HG03565 (cell line): ENCODE data around the gene TBCE.
"Not testable (repeated sequence)": the region's sequence is repeated elsewhere in the genome, so short reads cannot be mapped to it uniquely, and the experiment has no call there.

Source experiments
- ATAC-seq: cut with Tn5 transposase; IDR thresholded peaks from one replicate; pipeline ENCODE4 v1.9.1; 2021; ENCODE audit warnings: mild to moderate bottlenecking, moderate library complexity; ENCODE audit not compliant: unreplicated experiment

TBCE gene

DNA sequence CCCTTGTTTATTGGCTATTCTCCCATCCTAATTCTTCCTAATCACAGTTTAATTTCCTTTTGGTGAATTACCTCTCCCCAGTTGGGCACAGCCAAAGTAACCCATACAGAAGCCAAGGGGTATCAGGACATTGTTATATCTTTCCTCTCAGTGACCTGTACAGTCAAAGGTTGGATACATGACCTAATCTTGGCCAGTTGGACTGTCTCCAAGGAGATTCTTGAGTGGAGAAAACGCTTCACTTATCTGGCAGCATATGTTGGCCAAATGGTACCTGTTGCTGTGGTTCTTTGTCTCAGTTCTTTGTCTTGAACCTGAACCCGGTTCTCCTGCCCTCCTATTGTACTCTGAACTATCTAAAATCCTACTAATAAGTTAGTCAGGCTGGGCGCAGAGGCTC lies 15.3 kb upstream of the TBCE start:
- no peak for ATAC-seq

DNA sequence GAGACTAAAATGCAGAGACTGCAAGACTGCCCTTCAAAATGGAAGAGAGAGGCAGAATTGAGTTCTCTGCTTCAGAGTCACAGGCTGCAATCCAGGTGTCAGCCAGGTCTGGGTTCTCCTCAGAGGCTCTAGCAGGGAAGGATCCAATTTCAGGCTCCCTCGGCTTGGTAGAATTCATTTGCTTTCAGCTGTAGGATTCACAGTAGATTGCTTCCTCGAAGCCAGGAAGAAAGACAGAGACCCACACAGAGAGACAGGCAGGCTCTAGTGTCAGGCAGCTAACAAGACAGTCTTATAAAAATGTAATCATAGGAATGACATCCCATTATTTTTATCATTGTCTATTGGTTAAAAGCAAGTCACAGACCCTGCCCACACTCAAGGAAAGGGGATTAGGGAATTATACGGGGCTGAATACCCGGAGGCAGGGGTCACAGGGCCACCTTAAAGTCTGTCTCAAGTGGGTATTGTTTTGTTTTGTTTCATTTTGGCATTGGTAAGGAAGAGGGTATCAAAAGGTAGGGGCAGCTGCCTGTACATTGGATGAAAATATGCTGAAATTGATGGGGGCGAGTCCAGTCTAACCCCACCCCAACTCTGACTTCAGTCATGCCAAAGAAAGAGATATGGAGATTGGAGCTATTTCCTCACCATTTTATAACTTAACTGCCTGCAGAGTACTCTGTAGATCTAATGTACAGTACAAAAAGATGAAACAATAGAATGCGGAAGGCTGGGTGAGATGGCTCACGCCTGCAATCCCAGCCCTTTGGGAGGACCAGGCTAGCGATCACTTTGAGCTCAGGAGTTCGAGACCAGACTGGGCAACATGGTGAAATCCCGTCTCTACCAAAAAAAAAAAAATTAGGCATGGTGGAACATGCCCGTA lies 9.5 kb upstream of the TBCE start:
- ATAC-seq: no peak

DNA sequence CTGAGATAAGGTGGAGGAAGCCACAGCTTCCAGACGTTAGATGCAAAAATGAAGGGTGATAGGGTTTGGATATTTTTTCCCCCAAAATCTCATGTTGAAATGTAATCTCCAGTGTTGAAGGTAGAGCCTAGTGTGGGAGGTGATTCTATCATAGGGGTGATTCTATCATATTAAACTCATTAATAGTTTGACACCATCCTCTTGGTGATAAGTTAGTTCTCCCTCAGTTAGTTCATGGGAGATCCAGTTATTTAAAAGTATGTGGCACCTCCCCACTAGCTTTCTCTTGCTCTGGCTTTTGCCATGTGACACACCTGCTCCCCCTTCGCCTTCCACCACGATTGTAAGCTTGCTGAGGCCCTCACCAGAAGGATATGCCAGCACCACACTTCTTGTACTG lies 8.3 kb upstream of the TBCE start:
- no peak for ATAC-seq

DNA sequence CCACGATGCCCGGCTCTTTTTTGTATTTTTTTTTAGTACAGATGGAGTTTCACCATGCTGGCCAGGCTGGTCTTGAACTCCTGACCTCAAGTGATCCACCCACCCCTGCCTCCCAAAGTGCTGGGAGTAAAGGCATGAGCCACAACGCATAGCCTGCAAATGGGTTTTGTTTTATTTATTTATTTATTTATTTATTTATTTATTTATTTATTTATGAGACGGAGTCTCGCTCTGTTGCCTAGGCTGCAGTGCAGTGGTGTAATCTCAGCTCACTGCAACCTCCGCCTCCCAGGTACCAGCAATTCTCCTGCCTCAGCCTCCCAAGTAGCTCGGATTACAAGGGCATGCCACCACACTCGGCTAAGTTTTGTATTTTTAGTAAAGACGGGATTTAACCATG lies 3.0 kb upstream of the TBCE start:
- ATAC-seq: not testable (repeated sequence)

DNA sequence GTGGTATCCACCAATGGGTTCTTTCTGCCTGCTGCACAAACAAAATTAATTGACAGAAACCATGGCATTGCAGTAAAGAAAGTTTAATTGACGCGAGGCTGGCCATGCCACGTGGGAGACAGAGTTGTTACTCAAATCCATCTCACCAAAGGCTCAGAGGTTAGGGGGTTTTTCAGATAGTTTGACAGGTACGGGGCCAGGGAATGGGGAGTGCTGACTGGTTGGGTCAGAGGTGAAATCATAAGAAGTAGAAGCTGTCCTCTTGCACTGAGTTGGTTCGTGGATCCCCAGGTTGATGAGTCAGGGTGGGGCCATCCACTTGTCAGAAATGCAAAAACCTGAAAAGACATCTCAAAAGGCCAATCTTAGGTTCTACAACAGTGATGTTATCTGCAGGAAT lies 941 bp upstream of the TBCE start:
- no peak for ATAC-seq

DNA sequence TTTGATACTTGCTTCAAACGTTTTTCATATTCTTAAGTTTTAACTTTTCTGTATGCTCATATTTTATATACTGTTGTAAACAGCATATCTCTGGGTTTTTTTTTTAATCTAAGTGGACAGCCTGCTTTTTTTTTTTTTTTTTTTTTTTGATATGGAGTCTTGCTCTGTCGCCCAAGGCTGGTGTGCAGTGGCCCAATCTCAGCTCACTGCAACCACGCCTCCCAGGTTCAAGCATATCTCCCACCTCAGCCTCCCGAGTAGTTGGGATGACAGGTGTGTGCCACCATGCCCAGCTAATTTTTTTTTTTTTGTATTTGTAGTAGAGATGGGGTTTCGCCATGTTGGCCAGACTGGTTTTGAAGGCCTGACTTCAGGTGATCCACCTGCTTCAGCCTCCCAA lies 1.2 kb downstream of the TBCE start:
- no peak for ATAC-seq

DNA sequence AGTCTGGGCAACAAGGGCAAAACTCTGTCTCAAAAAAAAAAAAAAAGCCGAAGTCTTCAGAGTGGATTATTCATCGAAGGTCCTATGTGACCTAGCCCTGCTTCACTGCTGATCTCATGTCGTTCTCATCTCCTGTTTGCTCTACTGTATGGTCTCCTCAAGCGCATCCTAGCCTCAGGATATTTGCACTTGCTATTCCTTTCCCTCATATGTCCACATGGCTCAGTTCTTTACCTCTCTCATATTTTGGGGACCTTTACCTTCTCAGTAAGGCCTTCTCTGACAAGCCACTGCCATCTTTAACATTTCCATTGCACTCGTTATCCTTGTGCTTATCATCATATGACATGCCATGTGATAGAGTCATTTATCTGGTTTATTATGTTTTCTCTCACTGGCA lies 2.6 kb downstream of the TBCE start:
- ATAC-seq: no peak

DNA sequence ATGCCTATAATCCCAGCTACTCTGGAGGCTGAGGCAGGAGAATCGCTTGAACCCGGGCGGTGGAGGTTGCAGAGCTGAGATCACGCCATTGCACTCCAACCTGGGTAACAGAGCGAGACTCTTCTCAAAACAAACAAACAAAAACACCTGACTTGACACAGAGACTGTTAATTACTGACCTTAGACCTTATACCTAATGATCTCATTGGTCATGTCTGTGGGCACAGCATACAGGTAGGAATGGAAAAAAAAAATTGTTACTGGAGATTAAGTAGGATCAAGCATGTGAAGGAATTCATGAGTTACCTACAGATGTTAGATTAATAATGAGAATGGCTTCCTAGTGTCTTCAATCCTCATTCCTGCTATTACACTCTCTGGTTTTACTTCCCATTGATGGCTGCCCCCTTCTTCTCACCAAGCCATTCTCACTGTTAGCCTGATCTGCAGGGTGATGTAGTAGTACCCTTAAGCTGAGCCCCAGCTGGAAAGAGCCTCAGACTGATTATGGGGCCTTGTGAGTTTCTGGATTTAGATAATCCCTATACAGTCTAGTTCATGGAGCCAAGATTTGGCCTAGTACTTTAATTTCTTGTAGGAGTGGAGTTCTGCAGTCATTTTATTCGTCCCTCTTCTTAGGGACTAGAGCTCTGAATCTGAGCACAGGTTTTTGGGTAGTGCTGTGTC lies 8.8 kb downstream of the TBCE start:
- no peak for ATAC-seq

DNA sequence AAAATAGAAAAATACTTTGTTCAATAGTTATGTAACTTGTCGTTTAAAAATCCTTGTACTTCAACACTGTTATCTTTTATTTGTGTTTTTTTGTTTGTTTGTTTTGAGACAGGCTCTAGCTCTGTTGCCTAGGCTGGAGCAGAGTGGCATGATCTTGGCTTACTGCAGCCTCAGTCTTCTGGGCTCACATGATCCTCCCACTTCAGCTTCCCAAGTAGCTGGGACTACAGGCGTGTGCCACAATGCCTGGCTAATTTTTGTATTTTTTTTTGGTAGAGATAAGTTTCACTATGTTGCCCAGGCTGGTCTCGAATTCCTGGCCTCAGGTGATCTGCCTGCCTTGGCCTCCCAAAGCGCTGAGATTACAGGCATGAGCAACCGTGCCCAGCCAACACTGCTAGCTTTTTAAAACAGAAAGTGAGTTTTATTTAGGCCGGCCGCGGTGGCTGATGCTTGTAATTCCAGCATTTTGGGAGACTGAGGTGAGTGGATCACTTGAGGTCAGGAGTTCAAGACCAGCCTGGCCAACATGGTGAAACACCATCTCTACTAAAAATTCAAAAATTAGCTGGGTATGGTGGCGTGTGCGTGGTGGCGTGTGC lies 11.0 kb downstream of the TBCE start:
- ATAC-seq: not testable (repeated sequence)

DNA sequence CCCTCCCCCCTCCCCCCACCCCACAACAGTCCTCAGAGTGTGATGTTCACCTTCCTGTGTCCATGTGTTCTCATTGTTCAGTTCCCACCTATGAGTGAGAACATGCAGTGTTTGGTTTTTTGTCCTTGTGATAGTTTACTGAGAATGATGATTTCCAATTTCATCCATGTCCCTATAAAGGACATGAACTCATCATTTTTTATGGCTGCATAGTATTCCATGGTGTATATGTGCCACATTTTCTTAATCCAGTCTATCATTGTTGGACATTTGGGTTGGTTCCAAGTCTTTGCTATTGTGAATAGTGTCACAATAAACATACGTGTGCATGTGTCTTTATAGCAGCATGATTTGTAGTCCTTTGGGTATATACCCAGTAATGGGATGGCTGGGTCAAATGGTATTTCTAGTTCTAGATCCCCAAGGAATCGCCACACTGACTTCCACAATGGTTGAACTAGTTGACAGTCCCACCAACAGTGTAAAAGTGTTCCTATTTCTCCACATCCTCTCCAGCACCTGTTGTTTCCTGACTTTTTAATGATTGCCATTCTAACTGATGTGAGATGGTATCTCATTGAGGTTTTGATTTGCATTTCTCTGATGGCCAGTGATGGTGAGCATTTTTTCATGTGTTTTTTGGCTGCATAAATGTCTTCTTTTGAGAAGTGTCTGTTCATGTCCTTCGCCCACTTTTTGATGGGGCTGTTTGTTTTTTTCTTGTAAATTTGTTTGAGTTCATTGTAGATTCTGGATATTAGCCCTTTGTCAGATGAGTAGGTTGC lies 14.9 kb downstream of the TBCE start:
- ATAC-seq: not testable (repeated sequence)

DNA sequence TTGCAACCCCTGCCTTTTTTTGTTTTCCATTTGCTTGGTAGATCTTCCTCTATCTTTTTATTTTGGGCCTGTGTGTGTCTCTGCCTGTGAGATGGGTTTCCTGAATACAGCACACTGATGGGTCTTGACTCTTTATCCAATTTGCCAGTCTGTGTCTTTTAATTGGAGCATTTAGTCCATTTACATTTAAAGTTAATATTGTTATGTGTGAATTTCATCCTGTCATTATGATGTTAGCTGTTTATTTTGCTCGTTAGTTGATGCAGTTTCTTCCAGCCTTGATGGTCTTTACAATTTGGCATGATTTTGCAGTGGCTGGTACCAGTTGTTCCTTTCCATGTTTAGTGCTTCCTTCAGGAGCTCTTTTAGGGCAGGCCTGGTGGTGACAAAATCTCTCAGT lies 18.4 kb downstream of the TBCE start:
- not testable (repeated sequence) for ATAC-seq

DNA sequence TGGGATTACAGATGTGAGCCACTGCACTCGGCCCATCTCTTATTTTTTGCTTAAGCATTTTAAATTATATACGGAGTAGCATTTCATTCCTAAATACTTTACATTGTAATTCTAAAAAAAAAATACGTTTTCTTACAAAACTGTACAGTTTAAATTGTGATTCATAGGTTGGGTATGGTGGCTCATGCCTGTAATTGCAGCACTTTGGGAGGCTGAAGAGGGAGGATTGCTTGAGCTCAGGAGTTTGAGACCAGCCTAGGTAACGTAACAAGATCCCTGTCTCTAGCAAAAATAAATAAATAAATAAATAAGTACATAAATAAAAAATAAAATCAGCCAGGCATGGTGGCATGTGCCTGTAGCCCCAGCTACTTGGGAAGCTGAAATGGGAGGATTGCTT lies 24.6 kb downstream of the TBCE start:
- ATAC-seq: no peak

DNA sequence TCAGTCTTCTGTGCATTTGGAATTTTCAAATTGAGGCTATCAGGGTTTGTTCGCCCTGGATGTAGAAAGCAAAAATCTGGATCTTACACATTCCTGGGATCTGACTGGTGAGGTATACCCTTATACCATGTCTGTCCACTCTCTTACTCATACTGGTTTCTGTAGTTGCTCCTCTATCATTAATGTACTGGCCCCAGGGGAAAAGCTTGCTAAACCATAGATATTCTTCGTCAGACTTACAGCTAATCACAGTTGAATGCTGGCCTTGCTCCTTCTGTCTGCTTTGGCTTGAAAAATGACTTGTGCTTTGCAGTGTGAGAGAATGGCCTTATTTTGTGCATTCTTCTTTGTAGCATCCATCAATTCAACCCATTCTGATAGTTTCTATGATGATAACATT lies 30.5 kb downstream of the TBCE start:
- ATAC-seq: no peak

DNA sequence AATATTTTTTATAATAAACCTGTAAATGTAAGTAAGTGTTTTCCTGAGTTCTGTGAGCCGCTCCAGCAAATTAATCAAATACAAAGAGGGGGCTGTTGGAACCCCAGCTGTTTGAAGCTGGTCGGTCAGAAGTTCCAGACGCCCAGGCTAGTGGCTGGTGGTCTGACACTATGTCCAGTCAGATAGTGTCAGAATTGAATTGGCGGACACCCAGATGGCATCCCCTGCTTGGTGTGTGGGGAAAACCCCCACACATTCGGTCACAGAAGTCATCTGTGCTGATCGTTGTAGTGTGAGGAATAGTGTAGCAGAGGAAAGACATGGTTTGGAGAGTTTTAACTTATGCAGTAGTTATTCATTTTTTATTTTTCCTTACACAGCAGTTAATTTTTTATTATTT lies 32.4 kb downstream of the TBCE start:
- no peak for ATAC-seq

DNA sequence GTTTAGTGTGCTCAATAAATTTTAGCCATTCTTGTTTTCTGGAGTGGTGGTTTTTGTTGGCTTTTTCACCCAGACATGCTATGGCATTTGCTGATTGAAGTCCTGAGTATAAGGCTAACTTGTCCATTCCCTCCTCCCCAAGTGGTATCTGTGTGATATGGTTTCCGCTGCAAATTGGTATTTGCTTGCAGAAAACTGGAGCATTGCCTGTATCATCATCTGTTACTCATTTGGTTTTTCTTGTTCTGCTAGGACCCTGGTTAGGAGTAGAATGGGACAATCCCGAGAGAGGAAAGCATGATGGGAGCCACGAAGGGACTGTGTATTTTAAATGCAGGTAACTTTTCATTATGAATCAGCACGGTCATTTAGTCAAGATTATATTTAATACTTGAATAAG lies 34.0 kb downstream of the TBCE start:
- ATAC-seq: no peak

DNA sequence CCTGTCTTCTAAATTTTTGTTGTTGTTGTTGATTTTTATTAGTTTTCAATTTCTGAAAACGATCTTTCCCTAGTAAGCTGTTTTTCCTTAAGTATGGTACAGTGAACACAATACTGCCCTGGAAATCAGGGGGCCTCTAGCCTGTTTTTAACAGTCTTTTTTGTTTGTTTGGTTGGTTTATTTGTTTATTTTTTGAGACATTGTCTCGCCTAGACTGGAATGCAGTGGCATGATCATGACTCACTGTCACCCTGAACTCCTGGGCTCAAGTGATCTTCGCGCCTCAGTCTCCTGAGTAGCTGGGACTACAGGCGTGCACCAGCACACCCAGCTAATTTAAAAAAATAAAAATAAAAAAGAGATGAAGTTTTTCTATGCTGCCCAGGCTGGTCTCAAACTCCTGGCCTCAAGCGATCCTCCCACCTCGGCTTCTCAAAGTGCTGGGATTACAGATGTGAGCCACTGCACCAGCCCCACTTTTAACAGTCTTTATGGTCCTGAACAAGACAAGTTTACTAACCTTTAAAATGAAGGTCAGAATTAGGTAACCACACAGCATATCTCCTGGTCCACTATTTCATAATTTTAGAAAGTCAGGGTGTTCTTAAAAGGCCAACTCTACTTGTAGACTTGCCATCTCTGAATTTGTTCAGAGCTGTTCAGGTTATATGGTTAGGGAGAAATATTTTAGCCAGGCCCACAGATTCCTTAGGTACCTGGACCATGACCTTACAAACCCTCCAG lies 35.4 kb downstream of the TBCE start:
- ATAC-seq: no peak

DNA sequence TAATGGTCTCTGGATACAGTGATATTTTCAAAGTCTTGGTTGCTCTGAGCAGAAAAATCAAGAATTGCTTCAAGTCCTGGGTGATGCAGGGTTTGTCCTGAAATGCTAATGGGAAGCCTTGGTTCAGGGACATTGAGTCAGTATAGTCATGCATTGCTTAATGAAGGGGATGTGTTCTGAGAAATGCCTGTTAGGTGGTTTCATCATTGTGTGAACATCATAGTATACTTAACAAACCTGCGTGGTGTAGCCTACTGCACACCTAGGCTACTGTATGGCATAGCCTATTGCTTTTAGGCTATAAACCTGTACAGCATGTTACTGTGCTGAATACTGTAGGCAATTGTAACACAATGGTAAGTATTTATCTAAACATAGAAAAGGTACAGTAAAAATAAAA lies 36.4 kb downstream of the TBCE start:
- ATAC-seq: no peak

DNA sequence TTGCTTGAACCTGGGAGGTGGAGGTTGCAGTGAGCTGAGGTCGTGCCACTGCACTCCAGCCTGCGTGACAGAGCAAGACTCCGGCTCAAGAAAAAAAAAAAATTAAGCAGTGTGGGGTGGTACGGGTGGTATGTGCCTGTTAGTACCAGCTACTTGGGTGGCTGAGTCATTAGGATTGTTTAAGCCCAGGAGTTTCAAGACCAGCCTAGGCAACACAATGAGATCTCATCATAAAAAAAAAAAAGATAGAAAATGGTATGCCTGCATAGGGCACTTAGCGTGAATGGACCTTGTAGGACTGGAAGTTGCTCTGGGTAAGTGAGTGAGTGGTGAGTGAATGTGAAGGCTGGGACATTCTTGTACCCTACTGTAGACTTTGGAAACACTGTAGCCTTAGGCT lies 37.0 kb downstream of the TBCE start:
- ATAC-seq: no peak

DNA sequence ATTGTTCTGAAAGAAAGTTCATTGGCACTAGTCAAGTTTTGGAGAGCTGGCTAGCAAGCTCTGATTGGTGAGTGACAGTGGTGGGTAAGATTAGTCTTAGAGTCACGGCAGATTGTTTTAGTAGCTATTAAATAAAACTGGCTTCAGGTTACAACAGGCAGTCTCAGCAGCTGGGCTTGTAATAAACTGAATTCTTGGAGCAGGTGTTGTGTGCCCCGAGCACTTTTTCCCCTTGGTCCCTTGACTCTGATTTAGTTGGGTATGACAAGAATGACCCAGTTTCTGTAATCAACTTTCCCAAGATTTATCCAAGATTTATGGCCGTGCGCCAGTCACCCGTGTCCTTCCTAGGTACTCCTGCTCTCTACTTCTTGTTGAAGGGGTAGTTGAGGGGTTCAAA lies 40.2 kb downstream of the TBCE start:
- no peak for ATAC-seq

DNA sequence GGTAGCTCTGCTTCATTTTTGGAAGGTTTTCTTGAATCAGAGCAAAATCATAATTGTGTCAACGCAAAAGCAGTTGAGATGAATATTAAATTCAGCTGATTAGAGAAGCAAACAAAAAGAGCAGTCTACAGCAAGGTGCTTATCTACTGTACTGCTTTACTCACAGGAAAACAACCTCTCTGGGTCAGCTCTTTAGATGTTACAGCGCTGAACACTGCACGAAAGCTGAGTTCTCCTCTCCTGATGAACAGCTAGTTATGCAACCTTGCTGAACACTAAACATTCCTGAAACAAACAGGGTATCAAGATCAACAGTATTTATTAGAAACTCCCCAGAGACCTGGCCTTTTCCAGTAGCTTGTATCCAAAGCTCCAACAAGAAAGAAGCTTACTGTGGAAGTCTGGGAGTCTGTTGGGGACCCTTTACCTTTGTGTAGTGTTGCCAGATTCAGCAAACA lies 41.3 kb downstream of the TBCE start:
- no peak for ATAC-seq
